Liver (tissue), 9 donors: ENCODE measurements around the gene SH3GL3. TPM values are rescaled to one million over a fixed set of nuclear protein-coding genes. Genes with fewer than 3 reads are reported as not detected.

Experiments used
- DNase-seq: peaks from one replicate; pipeline ENCODE4 v3.0.0-alpha.2; 2017; ENCODE audit warnings: low spot score
- H3K27ac ChIP-seq, 2 donors: one replicate each; pipeline ENCODE4 v1.7.0; 2013; ENCODE audit warnings: inconsistent platforms in 2 of 2, low read length in 2 of 2, control low read depth in 1 of 2, low read depth in 1 of 2, mild to moderate bottlenecking in 1 of 2
- H3K27me3 ChIP-seq, 4 donors: one replicate each; pipeline versions ENCODE4 v1.6.1 to v1.7.0; 2013; ENCODE audit warnings: low read length in 3 of 4, inconsistent platforms in 1 of 4, mild to moderate bottlenecking in 1 of 4, moderate library complexity in 1 of 4; ENCODE audit not compliant: control insufficient read depth in 4 of 4, insufficient read depth in 4 of 4
- H3K36me3 ChIP-seq, 4 donors: one replicate each; pipeline versions ENCODE4 v1.6.1 to v1.7.0; 2013; ENCODE audit warnings: low read length in 3 of 4, mild to moderate bottlenecking in 3 of 4, low read depth in 1 of 4, moderate library complexity in 1 of 4; ENCODE audit not compliant: control insufficient read depth in 4 of 4, insufficient read depth in 3 of 4
- H3K4me1 ChIP-seq, 4 donors: one replicate each; pipeline versions ENCODE4 v1.6.1 to v1.7.0; 2013; ENCODE audit warnings: low read length in 3 of 4, mild to moderate bottlenecking in 3 of 4, moderate library complexity in 1 of 4; ENCODE audit not compliant: control insufficient read depth in 4 of 4, insufficient read depth in 4 of 4
- H3K4me3 ChIP-seq, 3 donors: one replicate each; pipeline versions ENCODE4 v1.6.1 to v1.7.0; 2013; ENCODE audit warnings: low read length in 3 of 3, control low read depth in 1 of 3, low read depth in 1 of 3, mild to moderate bottlenecking in 1 of 3
- H3K9ac ChIP-seq, 2 donors: one replicate each; pipeline ENCODE4 v1.7.0; 2013; ENCODE audit warnings: low read length in 2 of 2, mild to moderate bottlenecking in 2 of 2, moderate library complexity in 2 of 2, control low read depth in 1 of 2, low read depth in 1 of 2
- H3K9me3 ChIP-seq, 4 donors: one replicate each; pipeline versions ENCODE4 v1.6.1 to v1.7.0; 2013; ENCODE audit warnings: low read length in 3 of 4; ENCODE audit not compliant: control insufficient read depth in 4 of 4
- CTCF ChIP-seq: fragments of 150-350 bp; IDR thresholded peaks from 2 replicates; pipeline ENCODE4 v1.5.1; 2017; ENCODE audit warnings: improper control_type of control experiment, low read depth, low read length; ENCODE audit not compliant: missing input control
- EGR1 ChIP-seq, 2 donors: IDR thresholded peaks; 2 replicates each; pipeline ENCODE4 v1.6.1; 2016 to 2018; ENCODE audit warnings: antibody characterized with exemption in 2 of 2, low read depth in 2 of 2
- FOXA1 ChIP-seq: IDR thresholded peaks from 2 replicates; pipeline ENCODE4 v1.6.1; 2016; ENCODE audit warnings: antibody characterized with exemption
- FOXA2 ChIP-seq: IDR thresholded peaks from 2 replicates; pipeline ENCODE4 v1.6.1; 2016; ENCODE audit warnings: antibody characterized with exemption
- GABPA ChIP-seq, 2 donors: IDR thresholded peaks in 1 of 2; conservative IDR thresholded peaks in 1 of 2; 2 replicates each; pipeline ENCODE4 v1.6.1; 2016; ENCODE audit warnings: antibody characterized with exemption in 2 of 2, mild to moderate bottlenecking in 1 of 2, moderate library complexity in 1 of 2
- HNF4A ChIP-seq, 2 donors: conservative IDR thresholded peaks; 2 replicates each; pipeline ENCODE4 v1.6.1; 2016; ENCODE audit warnings: antibody characterized with exemption in 2 of 2, mild to moderate bottlenecking in 2 of 2
- HNF4G ChIP-seq: IDR thresholded peaks from 2 replicates; pipeline ENCODE4 v1.6.1; 2016; ENCODE audit warnings: antibody characterized with exemption
- JUND ChIP-seq, 2 donors: IDR thresholded peaks; 2 replicates each; pipeline ENCODE4 v1.6.1; 2016; ENCODE audit warnings: antibody characterized with exemption in 2 of 2
- NR2F2 ChIP-seq: IDR thresholded peaks from 2 replicates; pipeline ENCODE4 v1.6.1; 2016; ENCODE audit warnings: antibody characterized with exemption
- RAD21 ChIP-seq, 2 donors: IDR thresholded peaks; 2 replicates each; pipeline ENCODE4 v1.6.1; 2016; ENCODE audit warnings: antibody characterized with exemption in 2 of 2, mild to moderate bottlenecking in 2 of 2
- RXRA ChIP-seq, 2 donors: IDR thresholded peaks; 2 replicates each; pipeline ENCODE4 v1.6.1; 2017 to 2018; ENCODE audit warnings: antibody characterized with exemption in 2 of 2, mild to moderate bottlenecking in 1 of 2
- SP1 ChIP-seq: IDR thresholded peaks from 2 replicates; pipeline ENCODE4 v1.6.1; 2018; ENCODE audit warnings: antibody characterized with exemption, mild to moderate bottlenecking
- TAF1 ChIP-seq: conservative IDR thresholded peaks from 2 replicates; pipeline ENCODE4 v1.6.1; 2016; ENCODE audit warnings: antibody characterized with exemption, mild to moderate bottlenecking
- ZBTB33 ChIP-seq: IDR thresholded peaks from 2 replicates; pipeline ENCODE4 v1.6.1; 2016; ENCODE audit warnings: antibody characterized with exemption
- WGBS: extraction: QIAGEN DNeasy Blood & Tissue Kit; methylation state at CpG from one replicate; pipeline ENCODE4 v1.1.7; 2013; 5-methylcytosine and 5-hydroxymethylcytosine counted together
- polyA plus RNA-seq, 2 donors: library from polyadenylated mRNA; stranded (reverse) in 1 of 2; unstranded in 1 of 2; fragments of 200-250 nt in 1 of 2; fragments of >200 nt in 1 of 2; fragmentation: Nextera tagmentation in 1 of 2; extraction: Ambion mirVana in 1 of 2; gene quantifications; one replicate each; pipeline versions ENCODE4 v1.2.1 to v1.2.3, GENCODE V29; 2013 to 2015
- total RNA-seq, 2 donors: library from RNA; depleted of rRNA; stranded (reverse); fragments of >200 nt; gene quantifications; one replicate each; pipeline ENCODE4 v1.2.3, GENCODE V29; 2014
- TF ChIP-seq, protein P1 (sequence below): IDR thresholded peaks from 2 replicates; pipeline ENCODE4 v1.6.1; 2016; ENCODE audit warnings: antibody characterized with exemption
- TF ChIP-seq, protein P2 (sequence below): IDR thresholded peaks from 2 replicates; pipeline ENCODE4 v1.6.1; 2016; ENCODE audit warnings: antibody characterized with exemption, mild to moderate bottlenecking
- TF ChIP-seq, protein P3 (sequence below): IDR thresholded peaks from 2 replicates; pipeline ENCODE4 v1.6.1; 2016; ENCODE audit warnings: antibody characterized with exemption
- donor health status: healthy.
- donor health status: healthy.
- donor health status: healthy.
- donor health status: healthy.
- donor health status: healthy.

The SH3GL3 gene
- total and polyA plus RNA-seq, 4 donors, result 0.23 TPM; not detected in 3

- Histone ChIP-seq H3K27ac (no peak overlapping the region), H3K36me3 (no peaks in the 10 kb centered on the region), H3K9ac (no peak overlapping the region), H3K4me1 (no peaks in the 10 kb centered on the region), H3K9me3 (no peaks in the 10 kb centered on the region), H3K4me3 (no peak overlapping the region), H3K27me3 (no peaks in the 10 kb centered on the region)
- TF ChIP-seq JUND (IDR thresholded peaks at IDR 0.05) (no peak), RXRA (IDR thresholded peaks at IDR 0.05) (no peak), FOXA2 (no peak), SP1 (no peak), NR2F2 (no peak), EGR1 (IDR thresholded peaks at IDR 0.05; ENCODE audit: low read depth in 2 of 2) (no peak)
- DNase-seq, result no peak
- 81% methylated on average over 3 of the region's 3 CpGs for WGBS
Observed at GRCh38 chr15:83462026-83462425, 14.9 kb downstream of the SH3GL3 start.

DNA sequence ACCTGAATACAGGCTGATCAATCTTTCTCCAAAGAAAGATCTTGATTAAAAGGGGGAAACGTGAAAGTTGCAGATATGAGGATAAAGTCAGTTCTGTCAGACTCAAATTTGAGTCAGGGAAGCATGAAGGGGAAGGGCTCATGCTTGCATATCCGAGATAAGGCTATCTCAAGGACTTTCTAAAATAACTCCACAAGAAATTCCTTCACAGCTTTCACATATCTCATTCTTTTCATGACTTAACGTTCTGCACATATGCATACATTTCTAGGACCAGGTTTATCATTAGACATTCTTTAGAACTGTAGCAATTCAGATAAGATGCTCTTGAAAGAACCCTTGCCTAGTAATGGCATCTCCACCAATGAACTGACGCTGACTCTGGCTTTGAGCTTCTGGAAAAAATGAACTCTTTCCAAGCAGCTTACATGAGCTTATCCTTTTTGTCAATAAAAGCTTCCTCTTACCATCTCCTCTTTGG, 15.9 kb downstream of the SH3GL3 start:
- Histone ChIP-seq H3K36me3 (no peaks in the 10 kb centered on the region), H3K4me1 (no peaks in the 10 kb centered on the region), H3K27me3 (no peaks in the 10 kb centered on the region), H3K27ac (no peak overlapping the region), H3K9ac (no peak overlapping the region), H3K9me3 (no peaks in the 10 kb centered on the region), H3K4me3 (no peak overlapping the region)
- TF ChIP-seq FOXA2, result no peak
- no peak for TF ChIP-seq TAF1
- TF ChIP-seq, protein P1, sequence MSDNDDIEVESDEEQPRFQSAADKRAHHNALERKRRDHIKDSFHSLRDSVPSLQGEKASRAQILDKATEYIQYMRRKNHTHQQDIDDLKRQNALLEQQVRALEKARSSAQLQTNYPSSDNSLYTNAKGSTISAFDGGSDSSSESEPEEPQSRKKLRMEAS, result no peak
- no peak for TF ChIP-seq EGR1 (IDR thresholded peaks at IDR 0.05; ENCODE audit: low read depth in 2 of 2)
- TF ChIP-seq RXRA (IDR thresholded peaks at IDR 0.05), result no peak
- no peak for TF ChIP-seq HNF4A (conservative IDR thresholded peaks at IDR 0.05)
- no peak for TF ChIP-seq ZBTB33
- DNase-seq, result no peak
- 29% methylated on average over 4 of the region's 4 CpGs for WGBS

DNA sequence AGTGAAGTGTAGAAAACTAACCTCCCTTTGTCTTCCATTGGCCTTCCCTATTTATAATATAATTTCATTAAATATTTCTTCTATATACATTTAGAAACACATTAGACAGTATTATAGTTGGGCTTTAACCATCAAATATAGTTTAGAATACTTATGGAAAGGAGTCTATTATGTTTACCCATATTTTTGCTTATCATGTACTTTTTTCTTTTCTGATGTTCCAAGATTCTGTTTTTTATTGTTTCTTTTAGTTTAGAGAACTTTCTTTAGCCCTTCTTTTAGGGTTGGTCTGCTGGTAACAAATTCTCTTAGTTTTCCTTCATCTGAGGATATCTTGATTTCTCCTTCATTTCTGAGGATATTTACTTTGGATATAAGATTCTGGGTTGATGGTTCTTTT, 23.7 kb downstream of the SH3GL3 start:
- Histone ChIP-seq H3K9ac (no peak overlapping the region), H3K36me3 (no peaks in the 10 kb centered on the region), H3K27me3 (peaks cover 0 to 10% (median 0%) of the 10 kb centered on the region in 4 donors), H3K9me3 (no peaks in the 10 kb centered on the region), H3K27ac (no peak overlapping the region), H3K4me1 (no peaks in the 10 kb centered on the region), H3K4me3 (no peak overlapping the region)
- TF ChIP-seq RAD21 (IDR thresholded peaks at IDR 0.05) (no peak), RXRA (IDR thresholded peaks at IDR 0.05) (no peak), JUND (IDR thresholded peaks at IDR 0.05) (no peak), NR2F2 (no peak), TAF1 (no peak), HNF4A (conservative IDR thresholded peaks at IDR 0.05) (no peak), GABPA (IDR thresholded peaks at IDR 0.05 in 1 of 2, conservative IDR thresholded peaks at IDR 0.05 in 1 of 2) (no peak), FOXA1 (no peak), HNF4G (no peak), SP1 (no peak), CTCF (no peak), FOXA2 (no peak)
- TF ChIP-seq, protein P2, sequence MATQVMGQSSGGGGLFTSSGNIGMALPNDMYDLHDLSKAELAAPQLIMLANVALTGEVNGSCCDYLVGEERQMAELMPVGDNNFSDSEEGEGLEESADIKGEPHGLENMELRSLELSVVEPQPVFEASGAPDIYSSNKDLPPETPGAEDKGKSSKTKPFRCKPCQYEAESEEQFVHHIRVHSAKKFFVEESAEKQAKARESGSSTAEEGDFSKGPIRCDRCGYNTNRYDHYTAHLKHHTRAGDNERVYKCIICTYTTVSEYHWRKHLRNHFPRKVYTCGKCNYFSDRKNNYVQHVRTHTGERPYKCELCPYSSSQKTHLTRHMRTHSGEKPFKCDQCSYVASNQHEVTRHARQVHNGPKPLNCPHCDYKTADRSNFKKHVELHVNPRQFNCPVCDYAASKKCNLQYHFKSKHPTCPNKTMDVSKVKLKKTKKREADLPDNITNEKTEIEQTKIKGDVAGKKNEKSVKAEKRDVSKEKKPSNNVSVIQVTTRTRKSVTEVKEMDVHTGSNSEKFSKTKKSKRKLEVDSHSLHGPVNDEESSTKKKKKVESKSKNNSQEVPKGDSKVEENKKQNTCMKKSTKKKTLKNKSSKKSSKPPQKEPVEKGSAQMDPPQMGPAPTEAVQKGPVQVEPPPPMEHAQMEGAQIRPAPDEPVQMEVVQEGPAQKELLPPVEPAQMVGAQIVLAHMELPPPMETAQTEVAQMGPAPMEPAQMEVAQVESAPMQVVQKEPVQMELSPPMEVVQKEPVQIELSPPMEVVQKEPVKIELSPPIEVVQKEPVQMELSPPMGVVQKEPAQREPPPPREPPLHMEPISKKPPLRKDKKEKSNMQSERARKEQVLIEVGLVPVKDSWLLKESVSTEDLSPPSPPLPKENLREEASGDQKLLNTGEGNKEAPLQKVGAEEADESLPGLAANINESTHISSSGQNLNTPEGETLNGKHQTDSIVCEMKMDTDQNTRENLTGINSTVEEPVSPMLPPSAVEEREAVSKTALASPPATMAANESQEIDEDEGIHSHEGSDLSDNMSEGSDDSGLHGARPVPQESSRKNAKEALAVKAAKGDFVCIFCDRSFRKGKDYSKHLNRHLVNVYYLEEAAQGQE, result no peak
- TF ChIP-seq, protein P3, sequence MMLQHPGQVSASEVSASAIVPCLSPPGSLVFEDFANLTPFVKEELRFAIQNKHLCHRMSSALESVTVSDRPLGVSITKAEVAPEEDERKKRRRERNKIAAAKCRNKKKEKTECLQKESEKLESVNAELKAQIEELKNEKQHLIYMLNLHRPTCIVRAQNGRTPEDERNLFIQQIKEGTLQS, result no peak
- no peak for DNase-seq
